Thyroid gland (tissue), 4 donors: ENCODE measurements around the gene KSR1.

ENCODE experiments used
- CTCF ChIP-seq, 6 experiments: fragments of 200-600 bp in 3 of 6; fragments of 450-650 bp in 3 of 6; sonication (generic) in 3 of 6; IDR thresholded peaks; one replicate each; pipeline ENCODE4 v1.5.1; 2016 to 2019; ENCODE audit warnings: antibody characterized with exemption in 6 of 6, mild to moderate bottlenecking in 2 of 6, inconsistent platforms in 1 of 6, moderate library complexity in 1 of 6
- POLR2A ChIP-seq, 2 donors: fragments of 450-650 bp; IDR thresholded peaks; one replicate each; pipeline ENCODE4 v1.6.1; 2017; ENCODE audit warnings: antibody characterized with exemption in 2 of 2, mild to moderate bottlenecking in 2 of 2, moderate library complexity in 1 of 2

- no peak for TF ChIP-seq CTCF (IDR thresholded peaks at IDR 0.05)
- TF ChIP-seq POLR2A (IDR thresholded peaks at IDR 0.05): no peak
Observed at GRCh38 chr17:27612160-27612770, 156.0 kb downstream of the KSR1 start.
